NCI-H2107 treated with DMSO at 0.1 percent for 48 hours (cell line): Measurements from ENCODE around the gene RGMA.

Source experiments
- DNase-seq: peaks from one replicate; lab custom pipeline; 2025; ENCODE audit not compliant: unreplicated experiment; lab: John Stamatoyannopoulos, UW

The RGMA gene

DNA sequence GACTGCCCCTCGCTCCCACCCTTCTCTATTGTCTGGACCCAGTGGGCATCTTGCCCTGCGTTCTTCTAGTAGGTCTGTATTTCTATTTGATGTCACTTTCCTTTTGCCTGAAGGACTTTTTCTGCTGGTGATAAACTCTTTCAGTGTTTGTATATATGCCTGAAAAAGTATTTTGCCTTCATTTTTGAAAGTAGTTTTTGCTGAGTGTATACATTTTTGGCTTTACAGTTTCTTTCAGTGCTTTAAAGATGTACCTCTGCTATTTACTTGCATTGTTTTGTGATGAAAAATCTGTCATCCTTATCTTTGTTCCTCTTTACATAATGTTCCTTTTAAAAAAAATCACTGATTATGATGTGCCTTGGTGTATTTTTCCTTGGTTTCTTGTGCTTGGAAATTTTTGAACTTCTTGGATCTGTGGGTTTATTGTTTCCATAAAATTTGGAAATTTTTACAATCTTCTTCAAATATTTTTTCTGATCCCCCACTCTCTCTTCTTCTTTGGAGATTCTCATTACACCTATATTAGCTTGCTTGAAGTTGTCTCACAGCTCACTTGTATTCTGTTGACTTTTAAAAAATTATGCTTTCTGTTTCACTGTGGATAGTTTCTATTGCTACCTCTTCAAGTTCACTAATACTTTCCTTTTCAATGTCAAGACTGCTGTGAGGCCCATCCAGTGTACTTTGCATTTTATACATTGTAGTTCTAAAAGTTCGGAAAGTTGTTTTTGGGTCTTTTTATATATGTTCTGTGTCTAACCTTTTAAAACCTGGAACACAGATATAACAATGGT, 67.8 kb downstream of the RGMA start:
- no peak for DNase-seq

GRCh38 chr15:93019971-93020370, 69.0 kb downstream of the RGMA start:
- DNase-seq: no peak

DNA sequence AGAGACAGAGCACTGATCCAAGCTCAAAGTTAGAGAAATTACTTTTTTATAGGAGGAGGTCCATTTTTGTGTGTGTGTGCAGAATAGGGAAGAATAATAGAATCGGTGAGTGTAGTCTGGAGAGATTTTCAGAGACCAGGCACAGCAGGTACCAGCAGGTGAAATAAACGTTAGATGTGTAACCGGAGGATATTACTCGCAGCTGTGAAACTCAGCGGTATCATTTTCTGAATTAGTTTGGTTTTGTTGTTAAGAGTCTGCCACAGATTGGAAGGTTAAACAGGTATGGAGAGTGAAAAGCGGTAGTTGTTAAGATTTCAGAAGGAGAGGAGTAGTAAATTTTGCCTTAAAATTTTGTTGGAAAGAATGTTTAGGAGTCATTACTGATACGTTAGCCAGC, 69.9 kb downstream of the RGMA start:
- no peak for DNase-seq

GRCh38 chr15:93018574-93018973, 70.4 kb downstream of the RGMA start:
- no peak for DNase-seq

- DNase-seq: no peak
These were observed 71.5 kb downstream of the RGMA start for GRCh38 chr15:93017526-93017925.

DNA sequence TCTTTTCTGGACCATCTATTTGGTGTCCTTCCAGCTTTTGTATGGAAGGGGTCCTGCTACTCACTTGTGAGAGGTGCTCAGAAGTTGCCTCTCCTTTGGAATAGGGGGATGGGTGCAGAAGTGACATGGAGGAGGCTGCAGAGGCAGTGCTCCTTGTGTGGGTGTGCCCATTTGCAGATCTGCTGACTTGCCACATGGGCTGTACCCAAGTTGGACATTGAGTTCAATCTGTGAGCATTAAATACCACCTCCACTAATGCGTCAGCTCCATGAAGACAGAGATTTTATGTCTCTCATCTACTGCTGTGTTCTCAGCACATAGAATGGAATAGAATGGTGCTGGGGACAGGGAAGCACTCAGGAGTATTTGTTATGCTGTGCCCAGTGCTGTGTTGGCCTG, 76.2 kb downstream of the RGMA start:
- DNase-seq: no peak

- DNase-seq: no peak
These were observed 81.0 kb downstream of the RGMA start for GRCh38 chr15:93007994-93008393.

DNA sequence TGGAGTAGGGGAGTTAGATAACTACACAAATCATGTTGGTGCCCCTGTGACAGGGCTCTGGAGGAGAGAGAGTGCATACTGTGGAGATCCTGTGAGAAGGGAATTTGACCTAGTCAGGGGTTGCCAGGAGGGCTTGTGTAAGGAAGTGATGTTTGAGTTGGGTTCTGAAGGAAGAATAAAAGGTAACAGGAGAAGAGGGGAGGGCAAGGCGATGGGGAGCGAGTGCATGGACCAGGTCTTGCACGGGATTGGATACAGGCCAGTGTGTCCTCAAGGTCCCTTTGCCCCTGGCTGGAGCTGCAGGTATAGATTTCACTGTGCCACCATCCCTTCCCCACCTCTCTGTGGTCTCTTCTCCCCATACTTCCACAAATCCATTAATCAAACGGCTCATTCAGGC, 83.9 kb downstream of the RGMA start:
- no peak for DNase-seq

DNA sequence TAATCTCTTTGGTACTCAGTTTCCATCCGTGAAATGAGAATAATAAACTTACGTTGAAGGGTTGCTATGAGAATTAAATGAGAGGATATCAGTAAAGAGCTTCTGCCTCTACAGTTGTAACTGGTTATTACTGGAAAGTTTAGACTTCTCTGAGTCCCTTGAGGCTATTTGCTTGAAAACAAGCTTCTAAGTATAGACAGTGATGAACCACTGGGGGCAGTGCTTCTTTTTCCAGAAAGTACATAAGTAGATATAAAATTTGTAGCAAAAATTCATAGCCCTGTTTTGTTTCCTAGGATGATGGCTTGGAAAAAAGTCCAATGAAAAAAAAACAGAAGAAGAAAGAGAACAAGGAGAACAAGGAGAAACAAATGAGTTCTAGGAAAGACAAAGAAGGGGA, 87.1 kb downstream of the RGMA start:
- no peak for DNase-seq

- no peak for DNase-seq
These were observed 87.9 kb downstream of the RGMA start for GRCh38 chr15:93001156-93001555.

- DNase-seq: no peak
These were observed 91.2 kb downstream of the RGMA start for GRCh38 chr15:92997821-92998220.

GRCh38 chr15:92992720-92993119, 96.3 kb downstream of the RGMA start:
- no peak for DNase-seq

GRCh38 chr15:92990031-92990430, 99.0 kb downstream of the RGMA start:
- no peak for DNase-seq

- DNase-seq: no peak
These were observed 99.5 kb downstream of the RGMA start for GRCh38 chr15:92989470-92989869.
